Psoas muscle (tissue), 8 donors: ENCODE measurements around the gene EMC6. TPM values are rescaled to one million over a fixed set of nuclear protein-coding genes. Genes with fewer than 3 reads are reported as not detected.

Experiments used
- ATAC-seq, 4 donors: fragments of 200-7000 bp; cut with Tn5 transposase; one replicate each; pipeline ENCODE4 v1.9.1; 2020; ENCODE audit warnings: moderate library complexity in 3 of 4, mild to moderate bottlenecking in 2 of 4
- DNase-seq, 2 donors: peaks; one replicate each; pipeline ENCODE4 v3.0.0-alpha.2; 2020
- H3K27ac ChIP-seq: fragments of 200-600 bp; one replicate; pipeline ENCODE4 v1.8.0; 2022
- H3K27me3 ChIP-seq, 3 donors: fragments of 200-600 bp in 1 of 3; one replicate each; pipeline versions ENCODE4 v1.6.1 to v1.8.0; 2013 to 2022; ENCODE audit warnings: low read length in 2 of 3, mild to moderate bottlenecking in 2 of 3, moderate library complexity in 1 of 3; ENCODE audit not compliant: insufficient read depth in 3 of 3
- H3K36me3 ChIP-seq, 2 donors: fragments of 200-600 bp in 1 of 2; one replicate each; pipeline versions ENCODE4 v1.6.1 to v1.8.0; 2013 to 2022; ENCODE audit warnings: low read depth in 1 of 2, mild to moderate bottlenecking in 1 of 2, moderate library complexity in 1 of 2; ENCODE audit not compliant: insufficient read depth in 1 of 2
- H3K4me1 ChIP-seq: fragments of 200-600 bp; one replicate; pipeline ENCODE4 v1.8.0; 2022
- H3K4me3 ChIP-seq: fragments of 200-600 bp; one replicate; pipeline ENCODE4 v1.8.0; 2022; ENCODE audit warnings: mild to moderate bottlenecking
- H3K9me3 ChIP-seq: fragments of 200-600 bp; one replicate; pipeline ENCODE4 v1.8.0; 2022
- WGBS, 3 donors: extraction: QIAGEN DNeasy Blood & Tissue Kit; methylation state at CpG; one replicate each; pipeline versions ENCODE4 v1.1.6 to v1.1.7; 2013; 5-methylcytosine and 5-hydroxymethylcytosine counted together
- intact Hi-C, 2 donors: fragments of 100-400 bp; cut with DNase I; formaldehyde crosslinking; loops; one replicate each; pipeline versions ENCODE4 v1.11.0 to v1.14.2; 2022
- polyA plus RNA-seq, 3 donors: library from polyadenylated mRNA; stranded (reverse); fragments of 200-250 nt; gene quantifications; one replicate each; pipeline ENCODE4 v1.2.3, GENCODE V29; 2013
- total RNA-seq, 4 donors: library from RNA; stranded (reverse); fragmentation: NEBNext Ultra II Directional in 2 of 4; extraction: Animal tissue kit (Norgen Biotek cat#: 25700) in 2 of 4; gene quantifications; one replicate each; pipeline versions ENCODE4 v1.2.1 to v1.2.4, GENCODE V29; 2021 to 2023
- TF ChIP-seq, protein P1 (sequence below): fragments of 200-600 bp; IDR thresholded peaks from one replicate; pipeline ENCODE4 v1.8.0; 2022; ENCODE audit warnings: antibody characterized with exemption
- donor health status: healthy with polysubstance abuse.
- donor health status: DM: no; HTN: no; CAD: no; lungs with moderate emphysema.
- donor health status: Bipolar disorder and iron deficiency.
- donor health status: healthy.
- donor health status: DM: yes; HTN: yes; CAD: no.
- donor health status: DM: no; HTN: no; CAD: no.
- donor health status: DM: no; HTN: no; CAD: no.
- donor health status: DM: yes; HTN: yes; CAD: no.

The EMC6 gene
- total and polyA plus RNA-seq, 7 donors: 91.6 to 270 (median 135) TPM

DNA sequence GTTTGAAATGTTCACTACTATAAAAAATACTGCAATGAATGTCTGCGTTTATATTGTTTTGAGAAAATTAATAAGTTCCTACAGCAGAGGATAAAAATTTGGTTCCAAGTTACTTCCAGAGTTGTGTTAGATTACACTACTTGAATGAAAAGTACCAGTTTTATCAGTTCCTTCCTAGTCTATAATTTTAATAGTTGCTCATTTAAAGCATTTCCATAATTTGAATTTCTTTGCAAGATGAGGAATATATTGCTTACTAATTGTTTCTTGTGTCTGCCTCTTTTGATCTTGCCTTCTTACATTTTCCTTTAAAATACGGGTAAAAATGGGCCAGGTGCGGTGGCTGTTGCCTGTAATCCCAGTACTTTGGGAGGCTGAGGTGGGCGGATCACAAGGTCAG is 4.0 kb downstream of the EMC6 start:
- 91 to 97% (median 97%) methylated on average over 4 of the region's 4 CpGs for WGBS, 3 donors
- DNase-seq (no peak), ATAC-seq (no peak)
- intact Hi-C loops: no loop called here
- TF ChIP-seq, protein P1, sequence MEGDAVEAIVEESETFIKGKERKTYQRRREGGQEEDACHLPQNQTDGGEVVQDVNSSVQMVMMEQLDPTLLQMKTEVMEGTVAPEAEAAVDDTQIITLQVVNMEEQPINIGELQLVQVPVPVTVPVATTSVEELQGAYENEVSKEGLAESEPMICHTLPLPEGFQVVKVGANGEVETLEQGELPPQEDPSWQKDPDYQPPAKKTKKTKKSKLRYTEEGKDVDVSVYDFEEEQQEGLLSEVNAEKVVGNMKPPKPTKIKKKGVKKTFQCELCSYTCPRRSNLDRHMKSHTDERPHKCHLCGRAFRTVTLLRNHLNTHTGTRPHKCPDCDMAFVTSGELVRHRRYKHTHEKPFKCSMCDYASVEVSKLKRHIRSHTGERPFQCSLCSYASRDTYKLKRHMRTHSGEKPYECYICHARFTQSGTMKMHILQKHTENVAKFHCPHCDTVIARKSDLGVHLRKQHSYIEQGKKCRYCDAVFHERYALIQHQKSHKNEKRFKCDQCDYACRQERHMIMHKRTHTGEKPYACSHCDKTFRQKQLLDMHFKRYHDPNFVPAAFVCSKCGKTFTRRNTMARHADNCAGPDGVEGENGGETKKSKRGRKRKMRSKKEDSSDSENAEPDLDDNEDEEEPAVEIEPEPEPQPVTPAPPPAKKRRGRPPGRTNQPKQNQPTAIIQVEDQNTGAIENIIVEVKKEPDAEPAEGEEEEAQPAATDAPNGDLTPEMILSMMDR: no peak
- Histone ChIP-seq H3K36me3 (peaks cover 0 to 33% of the 10 kb centered on the region in 2 donors), H3K4me1 (peaks cover 15% of the 10 kb centered on the region), H3K4me3 (no peak overlapping the region), H3K27ac (no peak overlapping the region), H3K9me3 (no peaks in the 10 kb centered on the region), H3K27me3 (no peaks in the 10 kb centered on the region)

DNA sequence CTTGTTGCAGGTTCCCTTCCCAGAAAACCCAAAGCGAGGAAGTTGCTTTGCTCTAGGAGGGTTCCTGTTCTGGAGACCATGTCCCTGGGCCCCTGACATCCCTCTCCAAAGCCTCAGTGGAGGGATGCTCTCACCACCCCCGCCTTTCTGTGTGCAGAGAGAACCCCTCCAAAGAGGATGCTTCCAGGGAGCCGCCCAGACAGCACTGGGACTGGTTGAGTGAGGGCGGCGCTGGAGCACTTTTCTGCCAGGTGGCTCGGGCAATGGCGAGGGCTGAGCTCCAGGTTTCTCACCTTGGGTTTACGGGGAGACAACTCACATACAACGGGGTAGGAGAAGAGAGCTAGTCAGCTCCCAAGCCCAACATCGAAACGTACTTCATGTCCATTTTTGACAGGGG is 7.3 kb downstream of the EMC6 start:
- no peaks in the 10 kb centered on the region for H3K9me3 ChIP-seq
- H3K27ac ChIP-seq: no peak overlapping the region
- H3K4me1 ChIP-seq: no peaks in the 10 kb centered on the region
- no peak for DNase-seq
- H3K27me3 ChIP-seq: no peaks in the 10 kb centered on the region
- H3K36me3 ChIP-seq: peaks cover 0 to 28% of the 10 kb centered on the region in 2 donors
- intact Hi-C loops: no loop called here
- no peak overlapping the region for H3K4me3 ChIP-seq
- TF ChIP-seq, protein P1: no peak
- no peak for ATAC-seq
- 85 to 89% (median 87%) methylated on average over 11 of the region's 11 CpGs for WGBS, 3 donors

DNA sequence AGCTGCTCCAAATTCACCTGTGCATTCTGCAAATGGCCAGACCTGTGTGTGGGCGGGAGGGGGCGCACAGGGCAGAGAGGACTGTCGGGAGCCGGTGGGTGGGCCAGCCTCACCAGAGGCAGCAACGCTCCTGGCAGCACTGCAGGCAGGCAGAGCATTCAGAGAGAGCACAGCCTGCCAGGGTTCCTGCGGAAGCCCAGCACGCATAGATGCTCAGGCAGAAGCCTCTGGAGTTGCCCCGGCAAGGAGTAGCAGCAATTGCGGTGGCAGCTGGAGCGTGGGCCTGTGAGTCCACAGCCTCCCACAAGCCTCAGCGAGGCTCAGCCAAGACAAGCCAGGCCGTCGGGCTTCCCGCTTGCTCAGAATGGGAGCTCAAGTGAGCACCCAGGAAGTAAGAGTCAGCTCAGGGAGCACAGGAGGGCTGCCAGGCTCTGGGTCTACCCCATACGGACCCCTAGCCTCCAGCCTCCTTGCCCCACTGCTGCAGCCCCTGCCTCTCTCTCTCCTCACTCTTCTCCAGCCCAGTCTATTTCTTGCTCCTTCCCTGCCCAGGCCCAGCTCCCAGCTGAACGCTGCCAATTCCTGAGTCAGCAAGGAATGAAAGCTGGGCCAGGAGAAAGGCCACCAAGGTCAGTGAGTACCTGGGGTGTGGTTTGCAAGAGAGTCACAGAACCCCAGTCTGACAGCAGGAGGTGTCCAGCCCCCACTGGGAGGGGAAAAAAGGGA is 9.6 kb downstream of the EMC6 start:
- 54 to 63% (median 59%) methylated on average over 16 of the region's 16 CpGs for WGBS, 3 donors
- TF ChIP-seq, protein P1: no peak
- intact Hi-C loops: no loop called here
- Histone ChIP-seq H3K27me3 (no peaks in the 10 kb centered on the region), H3K4me1 (no peaks in the 10 kb centered on the region), H3K27ac (no peak overlapping the region), H3K4me3 (no peak overlapping the region), H3K36me3 (peaks cover 0 to 18% of the 10 kb centered on the region in 2 donors), H3K9me3 (no peaks in the 10 kb centered on the region)
- ATAC-seq (peak; percentile 10 to 31 (median 20)), DNase-seq (peak in 1 of 2 donors; percentile 28)

DNA sequence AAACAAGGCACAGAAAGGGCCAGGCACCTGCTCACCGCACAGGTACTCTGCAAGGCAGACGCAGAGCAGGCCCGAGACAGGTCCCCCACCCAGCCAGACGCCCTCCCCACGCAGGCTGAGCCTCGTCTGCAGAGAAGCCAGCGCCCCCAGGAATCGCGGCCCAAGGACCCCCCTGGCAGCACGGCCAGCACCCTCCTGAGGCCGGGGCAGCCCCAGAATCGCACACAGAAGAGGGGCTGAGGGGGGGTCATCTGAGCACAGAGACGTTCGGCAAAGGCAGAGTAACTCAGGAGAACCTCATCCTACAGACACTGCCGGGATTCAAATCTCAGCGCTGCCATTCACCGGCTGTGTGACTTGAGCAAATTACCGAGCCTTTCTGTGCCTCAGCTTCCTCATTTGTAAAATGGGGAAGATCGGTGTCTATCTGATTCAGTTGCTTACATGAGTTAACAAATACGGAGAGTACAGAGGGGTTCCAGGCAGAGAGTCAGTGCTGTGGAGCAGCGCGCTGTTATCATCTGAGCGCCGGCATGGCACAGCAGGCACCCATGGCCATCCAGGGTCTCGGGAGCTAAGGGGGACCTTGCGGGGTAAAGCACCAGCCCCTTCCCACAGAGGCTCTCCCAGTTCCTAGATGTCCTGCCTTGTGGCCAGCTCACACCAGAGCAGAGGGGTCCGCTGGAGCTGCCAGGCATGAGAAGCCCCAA is 10.4 kb downstream of the EMC6 start:
- Histone ChIP-seq H3K9me3 (no peaks in the 10 kb centered on the region), H3K27ac (no peak overlapping the region), H3K36me3 (peaks cover 0 to 18% of the 10 kb centered on the region in 2 donors), H3K27me3 (no peaks in the 10 kb centered on the region), H3K4me3 (no peak overlapping the region), H3K4me1 (no peaks in the 10 kb centered on the region)
- TF ChIP-seq, protein P1: no peak
- 85 to 88% (median 88%) methylated on average over 27 of the region's 27 CpGs for whole genome bisulfite sequencing, 3 donors
- peak in 1 of 2 donors; percentile 45 for DNase-seq
- intact Hi-C loops: no loop called here
- no peak for ATAC-seq
